GM10248 (cell line): Measurements from ENCODE around the gene LRRC4C.

Source experiments
- CTCF ChIA-PET: fragments of 300-600 bp; sonication (Branson Sonifier 250); formaldehyde crosslinking; extraction: SDS; loops from one replicate; lab custom pipeline; 2021; ENCODE audit warnings: antibody characterized with exemption; lab: Yijun Ruan, JAX
- POLR2A ChIA-PET: fragments of 350-650 bp; sonication (Branson Sonifier 250); formaldehyde crosslinking; extraction: SDS; loops from one replicate; lab custom pipeline; 2020; ENCODE audit warnings: antibody characterized with exemption; lab: Yijun Ruan, JAX
- DNase-seq: peaks from one replicate; pipeline ENCODE4 v3.0.0; 2012; ENCODE audit errors: extremely low spot score
- CTCF ChIP-seq: IDR thresholded peaks from 2 replicates; pipeline ENCODE4 v1.5.1; 2012; ENCODE audit warnings: mild to moderate bottlenecking, low read depth; ENCODE audit errors: extremely low read depth, missing control alignments, control extremely low read depth

Gene LRRC4C

GRCh38 chr11:40819230-40819629 lies 640.2 kb downstream of the LRRC4C start:
- TF ChIP-seq CTCF, result no peak
- POLR2A ChIA-PET, result no interaction called here
- no peak for DNase-seq
- CTCF ChIA-PET, result interaction anchor here (1.0 kb wide), 1 partner anchor 22 kb away, joined by 3 read pairs; no protein-coding TSS in a partner anchor

GRCh38 chr11:40816976-40817375 lies 642.5 kb downstream of the LRRC4C start:
- CTCF ChIA-PET, result interaction anchor here (0.7 kb wide), 1 partner anchor 13 kb away, joined by 3 read pairs; no protein-coding TSS in a partner anchor
- POLR2A ChIA-PET, result no interaction called here
- no peak for TF ChIP-seq CTCF
- no peak for DNase-seq

GRCh38 chr11:40797981-40798380 lies 661.5 kb downstream of the LRRC4C start:
- no peak for TF ChIP-seq CTCF
- POLR2A ChIA-PET, result no interaction called here
- CTCF ChIA-PET, result no interaction called here
- DNase-seq, result no peak

GRCh38 chr11:40787224-40787623 lies 672.2 kb downstream of the LRRC4C start:
- no peak for TF ChIP-seq CTCF
- POLR2A ChIA-PET, result no interaction called here
- no peak for DNase-seq
- CTCF ChIA-PET, result no interaction called here

GRCh38 chr11:40763046-40763445 lies 696.4 kb downstream of the LRRC4C start:
- ChIA-PET POLR2A (no interaction called here), CTCF (no interaction called here)
- no peak for DNase-seq
- TF ChIP-seq CTCF, result no peak

GRCh38 chr11:40759341-40759740 lies 700.1 kb downstream of the LRRC4C start:
- TF ChIP-seq CTCF, result no peak
- no peak for DNase-seq
- POLR2A ChIA-PET, result no interaction called here
- CTCF ChIA-PET, result no interaction called here

GRCh38 chr11:40754297-40754696 lies 705.2 kb downstream of the LRRC4C start:
- ChIA-PET POLR2A (no interaction called here), CTCF (interaction anchor here (0.9 to 1.5 kb wide), 2 partner anchors 11 kb away, joined by 3 to 5 read pairs; no protein-coding TSS in a partner anchor)
- DNase-seq, result no peak
- TF ChIP-seq CTCF, result no peak
